Lower leg skin (tissue), 4 donors: ENCODE results near the gene NUCKS1. TPM values are rescaled to one million over a fixed set of nuclear protein-coding genes. Genes with fewer than 3 reads are reported as not detected.
"Not testable (repeated sequence)": the region's sequence is repeated elsewhere in the genome, so short reads cannot be mapped to it uniquely, and the experiment has no call there.

Source experiments
- DNase-seq, 2 donors: peaks; one replicate each; pipeline ENCODE4 v3.0.0-alpha.2; 2019; ENCODE audit warnings: low spot score in 2 of 2
- H3K4me3 ChIP-seq: fragments of 200-600 bp; sonication (generic); 2 replicates; pipeline ENCODE4 v1.5.1; 2017; ENCODE audit warnings: mild to moderate bottlenecking, low read depth; ENCODE audit not compliant: poor library complexity, severe bottlenecking
- CTCF ChIP-seq, 3 donors: fragments of 450-650 bp; IDR thresholded peaks; one replicate each; pipeline ENCODE4 v1.5.1; 2016; ENCODE audit warnings: antibody characterized with exemption in 3 of 3, mild to moderate bottlenecking in 3 of 3, moderate library complexity in 2 of 3
- POLR2A ChIP-seq, 2 donors: fragments of 450-650 bp; IDR thresholded peaks; one replicate each; pipeline ENCODE4 v1.6.1; 2016 to 2017; ENCODE audit warnings: antibody characterized with exemption in 2 of 2, mild to moderate bottlenecking in 1 of 2, moderate library complexity in 1 of 2
- WGBS, 2 donors: methylation state at CpG; one replicate each; pipeline ENCODE4 v1.1.5; 2018; 5-methylcytosine and 5-hydroxymethylcytosine counted together
- intact Hi-C: fragments of 100-400 bp; cut with DNase I; formaldehyde crosslinking; loops from one replicate; pipeline ENCODE4 v1.15.0; 2023; ENCODE audit warnings: low total_unique reads
- total RNA-seq, 4 donors: library from RNA; depleted of rRNA; stranded (reverse); fragments of >200 nt; gene quantifications; one replicate each; pipeline ENCODE4 v1.1.0, GENCODE V29; 2016

The NUCKS1 gene
- total RNA-seq, 4 donors from 2014 or later = 49.5 to 143 (median 66.0) TPM

GRCh38 chr1:205735218-205735617 lies 14.8 kb downstream of the NUCKS1 start:
- no peak for DNase-seq
- TF ChIP-seq POLR2A (IDR thresholded peaks at IDR 0.05) (no peak), CTCF (IDR thresholded peaks at IDR 0.05) (no peak)
- WGBS, 2 donors = 83 to 84% methylated on average over 1 of the region's 1 CpG
- intact Hi-C loops = no loop called here
- no peak overlapping the region for H3K4me3 ChIP-seq

DNA sequence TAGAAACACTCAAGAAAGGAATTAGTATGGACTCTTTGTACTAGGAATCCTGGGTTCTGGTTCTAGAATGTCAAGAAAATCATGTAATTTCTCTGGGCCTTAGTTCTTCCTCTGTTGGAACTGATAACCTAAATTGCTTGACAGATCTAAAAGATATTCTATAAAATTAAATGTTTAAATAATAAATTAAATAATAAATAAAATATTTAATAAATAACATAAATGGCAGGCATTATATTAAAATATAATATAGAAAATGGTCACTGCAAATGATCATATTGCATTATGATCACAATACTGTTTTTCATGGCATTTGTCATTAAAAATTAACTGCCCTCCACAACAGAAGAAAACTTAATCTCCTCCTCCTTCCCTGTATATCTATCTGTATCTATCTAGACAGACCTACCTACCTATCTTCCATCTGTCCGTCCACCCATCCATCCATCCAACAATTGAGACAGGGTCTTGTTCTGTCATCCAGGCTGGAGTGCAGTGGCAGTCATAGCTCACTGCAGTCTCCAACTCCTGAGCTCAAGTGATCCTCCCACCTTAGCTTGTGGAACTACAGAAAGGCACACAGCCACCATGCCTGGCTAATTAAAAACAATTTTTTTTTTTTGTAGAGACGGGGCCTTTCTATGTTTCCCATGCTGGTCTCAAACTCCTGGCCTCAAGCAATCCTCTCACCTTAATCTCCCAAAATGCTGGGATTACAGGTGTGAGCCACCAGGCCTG lies 16.4 kb downstream of the NUCKS1 start:
- intact Hi-C loops = no loop called here
- TF ChIP-seq POLR2A (IDR thresholded peaks at IDR 0.05) (no peak), CTCF (IDR thresholded peaks at IDR 0.05) (no peak)

GRCh38 chr1:205729945-205730610 lies 19.9 kb downstream of the NUCKS1 start:
- 94% methylated on average over 9 of the region's 9 CpGs for WGBS, 2 donors
- DNase-seq = no peak
- intact Hi-C loops = no loop called here
- H3K4me3 ChIP-seq = no peak overlapping the region
- TF ChIP-seq CTCF (IDR thresholded peaks at IDR 0.05) (no peak), POLR2A (IDR thresholded peaks at IDR 0.05) (no peak)

More for the DNA sequence above, 16.4 kb downstream of the NUCKS1 start:
- 83 to 88% methylated on average over 2 of the region's 2 CpGs for WGBS, 2 donors
- no peak for DNase-seq
- H3K4me3 ChIP-seq = no peak overlapping the region

DNA sequence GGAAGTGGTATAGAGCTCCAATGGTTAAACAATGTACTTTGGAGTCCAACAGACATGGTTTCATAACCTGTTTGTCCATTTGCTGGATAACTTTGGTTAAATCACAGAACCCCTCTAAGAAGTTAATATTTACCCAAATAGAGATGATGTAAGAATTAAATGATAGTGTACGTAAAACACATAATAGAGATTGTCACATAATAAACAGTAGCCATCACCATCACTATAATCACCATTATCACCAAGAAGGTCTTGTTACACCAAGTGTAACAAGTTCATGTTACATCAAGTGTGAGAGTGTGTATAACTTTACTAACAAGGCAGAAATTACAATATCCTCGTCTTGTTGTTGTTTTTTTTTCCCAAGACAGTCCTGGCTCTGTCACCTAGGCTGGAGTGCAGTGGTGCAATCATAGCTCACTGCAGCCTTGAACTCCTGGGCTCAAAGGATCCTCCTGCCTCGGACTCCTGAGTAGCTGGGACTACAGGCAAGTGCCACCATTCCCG lies 23.3 kb downstream of the NUCKS1 start:
- 86 to 92% methylated on average over 4 of the region's 4 CpGs for WGBS, 2 donors
- H3K4me3 ChIP-seq = no peak overlapping the region
- intact Hi-C loops = no loop called here
- DNase-seq = no peak
- TF ChIP-seq CTCF (IDR thresholded peaks at IDR 0.05) (no peak), POLR2A (IDR thresholded peaks at IDR 0.05) (no peak)

GRCh38 chr1:205725514-205725913 lies 24.5 kb downstream of the NUCKS1 start:
- no peak overlapping the region for H3K4me3 ChIP-seq
- intact Hi-C loops = no loop called here
- TF ChIP-seq CTCF (IDR thresholded peaks at IDR 0.05) (no peak), POLR2A (IDR thresholded peaks at IDR 0.05) (no peak)
- no peak for DNase-seq
- WGBS, 2 donors = 47 to 94% methylated on average over 1 of the region's 1 CpG

GRCh38 chr1:205720740-205721139 lies 29.2 kb downstream of the NUCKS1 start:
- DNase-seq, H3K4me3 ChIP-seq, intact Hi-C loops: not testable (repeated sequence)
- WGBS, 2 donors = 50 to 97% methylated on average over 2 of the region's 2 CpGs
